HepG2 (cell line): Measurements from ENCODE around the gene PSMD12.

Source experiments
- ATAD3A ChIP-seq: sonication (generic); formaldehyde crosslinking; IDR thresholded peaks from 2 replicates; pipeline ENCODE4 v1.4.0; 2020; ENCODE audit warnings: missing genetic modification reagents
- CTCF ChIP-seq: sonication (generic); formaldehyde crosslinking; IDR thresholded peaks from 2 replicates; pipeline ENCODE4 v1.5.0; 2020; ENCODE audit warnings: mild to moderate bottlenecking, missing genetic modification reagents, moderate library complexity
- GABPA ChIP-seq, 2 experiments: IDR thresholded peaks; 2 replicates each; pipeline ENCODE4 v1.6.1; 2011 to 2016; ENCODE audit warnings: low read depth in 2 of 2, low read length in 1 of 2, missing biosample characterization in 1 of 2, missing genetic modification characterization in 1 of 2
- MAZ ChIP-seq, 2 experiments: sonication (generic) in 1 of 2; formaldehyde crosslinking in 1 of 2; IDR thresholded peaks; 2 replicates each; pipeline versions ENCODE4 v1.5.0 to v1.6.1; 2012 to 2020; ENCODE audit warnings: low read depth in 2 of 2, mild to moderate bottlenecking in 2 of 2, borderline replicate concordance in 1 of 2, improper control_type of control experiment in 1 of 2, low read length in 1 of 2, missing genetic modification reagents in 1 of 2, moderate library complexity in 1 of 2
- MTA3 ChIP-seq: sonication (generic); formaldehyde crosslinking; IDR thresholded peaks from 2 replicates; pipeline ENCODE4 v1.4.0; 2020; ENCODE audit warnings: missing genetic modification reagents
- POLR2AphosphoS5 ChIP-seq: IDR thresholded peaks from 2 replicates; pipeline ENCODE4 v1.6.1; 2012; ENCODE audit warnings: low read depth, low read length
- PRDM10 ChIP-seq: sonication (generic); formaldehyde crosslinking; IDR thresholded peaks from 2 replicates; pipeline ENCODE4 v1.4.0; 2020; ENCODE audit warnings: low read depth, missing genetic modification reagents
- RAD51 ChIP-seq: fragments of 450-650 bp; IDR thresholded peaks from 2 replicates; pipeline ENCODE4 v1.6.1; 2016; ENCODE audit warnings: borderline replicate concordance
- RERE ChIP-seq: IDR thresholded peaks from 2 replicates; pipeline ENCODE4 v1.6.1; 2016; ENCODE audit warnings: low read depth, missing genetic modification reagents, missing compliant biosample characterization
- SP4 ChIP-seq: sonication (generic); formaldehyde crosslinking; IDR thresholded peaks from 2 replicates; pipeline ENCODE4 v1.8.1; 2023; ENCODE audit warnings: mild to moderate bottlenecking, missing genetic modification reagents
- SRF ChIP-seq: IDR thresholded peaks from 2 replicates; pipeline ENCODE4 v1.6.1; 2011; ENCODE audit warnings: mild to moderate bottlenecking, low read depth, low read length, moderate library complexity
- ZNF30 ChIP-seq: sonication (generic); formaldehyde crosslinking; IDR thresholded peaks from 2 replicates; pipeline ENCODE4 v1.5.0; 2020; ENCODE audit warnings: mild to moderate bottlenecking, missing genetic modification reagents
- ZNF639 ChIP-seq: conservative IDR thresholded peaks from 2 replicates; pipeline ENCODE4 v1.6.1; 2018; ENCODE audit warnings: missing genetic modification reagents

GRCh38 chr17:67366193-67367157 lies at the start of gene PSMD12:
- TF ChIP-seq RERE (CRISPR knock-in tag) (peak; percentile 40; the same call in 1 of the 2 replicates), CTCF (CRISPR knock-in tag) (peak; percentile 33; the same call in 1 of the 2 replicates), SRF (no peak), PRDM10 (CRISPR knock-in tag) (peak; percentile 79), RAD51 (no peak), GABPA (IDR thresholded peaks at IDR 0.05; ENCODE audit: low read depth, low read length) (peak; percentile 86), GABPA (CRISPR knock-in tag; IDR thresholded peaks at IDR 0.05; ENCODE audit: low read depth) (peak; percentile 96), MTA3 (0 out of 2 replicates have a peak, but pooled peaks have one; percentile 74), ATAD3A (0 out of 2 replicates have a peak, but pooled peaks have one; percentile 64), SP4 (CRISPR knock-in tag) (peak; percentile 88; the same call in 1 of the 2 replicates), ZNF30 (no peak), POLR2AphosphoS5 (peak; percentile 93), MAZ (IDR thresholded peaks at IDR 0.05; ENCODE audit: borderline replicate concordance, low read depth, low read length) (peak; percentile 43; the same call in 1 of the 2 replicates), MAZ (CRISPR knock-in tag; IDR thresholded peaks at IDR 0.05; ENCODE audit: low read depth) (peak; percentile 94), ZNF639 (CRISPR knock-in tag) (peak; percentile 70)
